HL-60/S4 treated with phorbol 12-myristate 13-acetate at 8.2 ng/mL for 4 days and 3 days (cell line): ENCODE data around the gene RIT2.

Experiments
- in situ Hi-C: fragments of 300-500 bp; cut with MboI; formaldehyde crosslinking; loops from 2 replicates; pipeline ENCODE4 v1.15.0; 2022; ENCODE audit warnings: low sequenced_read_pairs

Gene RIT2

DNA sequence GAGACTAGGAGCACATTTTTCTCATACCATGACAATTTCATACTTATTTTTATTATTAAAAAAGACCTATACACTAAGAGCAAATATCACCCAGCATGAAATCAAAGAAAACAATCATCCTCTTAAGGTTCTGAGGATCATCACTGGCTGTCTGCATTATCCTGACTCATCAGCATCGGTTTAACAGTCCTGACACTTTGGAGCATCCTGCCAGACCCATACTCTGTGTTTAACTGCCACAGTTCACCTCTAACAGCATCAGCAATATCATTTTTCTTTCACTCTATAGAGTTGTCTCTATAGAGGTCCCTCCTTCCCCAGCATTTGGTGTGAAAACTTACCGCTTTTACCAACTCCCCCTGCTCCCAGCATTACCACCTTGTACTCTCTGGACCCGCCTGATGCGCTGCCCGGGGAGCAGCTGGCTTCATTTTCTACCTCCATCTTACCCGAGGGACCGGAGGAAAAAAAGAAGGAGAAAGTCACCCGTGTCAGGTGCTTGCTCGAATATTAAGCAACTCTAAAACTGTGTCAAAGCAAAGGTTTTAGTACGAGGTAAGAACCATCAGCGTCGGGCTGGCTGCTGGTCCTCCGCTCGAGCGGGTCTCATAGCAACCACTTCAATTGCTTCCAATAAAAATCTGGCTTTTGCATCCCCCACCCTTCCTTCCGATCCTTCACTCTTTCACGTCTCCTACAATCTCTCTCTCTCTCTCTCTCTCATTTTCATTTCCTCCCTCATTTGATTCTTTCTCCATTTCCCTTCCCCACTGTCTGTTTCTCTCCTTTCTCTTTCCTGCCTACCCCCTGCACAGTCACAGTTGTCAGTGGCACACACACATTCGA lies at the start of gene RIT2:
RIT2 (minus strand) TSS at position 610 of the 846 bp plus-strand sequence.
- in situ Hi-C loops: no loop called here

DNA sequence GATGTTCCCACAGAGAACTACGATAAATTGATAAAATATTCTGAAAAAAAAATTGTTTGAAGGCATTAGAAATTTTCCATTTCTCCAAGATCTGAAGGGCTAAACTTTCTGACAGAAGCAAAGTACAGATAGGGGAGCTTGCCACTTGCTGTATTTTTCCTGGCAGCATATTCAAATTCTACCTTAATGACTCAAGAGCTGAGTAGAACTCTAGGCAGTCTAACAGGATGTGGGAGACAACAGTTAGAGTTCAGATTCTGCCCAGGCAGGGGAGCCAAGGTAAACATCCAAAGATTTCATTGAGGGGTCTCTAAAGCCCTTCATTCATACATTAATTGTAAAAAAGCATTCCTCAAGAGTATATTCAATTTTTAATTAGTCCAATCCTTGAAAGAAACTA lies 46.0 kb upstream of the RIT2 start:
- in situ Hi-C loops: no loop called here

DNA sequence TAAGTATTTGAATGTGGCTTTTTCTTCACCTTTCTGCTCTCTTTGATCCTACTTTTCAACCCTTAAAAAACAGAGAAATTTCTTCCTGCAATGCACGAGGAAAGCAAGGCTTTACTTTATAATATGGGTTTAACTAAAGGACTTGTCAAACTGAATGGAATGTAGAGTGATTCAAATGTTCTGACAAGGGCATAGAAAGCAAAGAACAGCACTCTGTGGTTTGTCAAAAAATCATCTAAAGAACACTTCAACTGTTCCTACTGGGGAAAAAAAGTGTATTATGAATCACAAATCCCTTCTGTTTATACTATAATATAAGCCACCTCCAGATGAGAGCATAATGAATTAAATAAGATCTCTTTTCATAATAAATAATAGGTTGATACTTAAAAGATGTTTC lies 45.0 kb upstream of the RIT2 start:
- in situ Hi-C loops: no loop called here

DNA sequence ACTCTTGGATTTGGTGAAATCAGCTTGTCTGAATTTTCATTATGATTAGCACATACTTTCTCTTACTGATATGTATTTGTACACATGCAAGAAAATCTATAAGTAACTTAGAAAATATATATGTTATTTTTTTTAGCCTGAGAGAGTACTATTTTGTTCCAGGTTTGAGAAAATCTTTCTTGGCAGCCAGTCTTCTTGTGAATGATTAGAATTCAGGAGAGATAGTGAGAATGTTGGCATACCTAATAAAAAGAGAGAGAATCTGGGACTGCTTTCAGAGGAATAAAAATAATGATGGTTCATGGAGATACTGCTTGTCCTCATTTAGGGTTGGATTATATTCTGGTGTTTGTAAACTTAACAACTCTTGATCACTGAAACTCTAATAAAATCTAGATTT lies 44.4 kb upstream of the RIT2 start:
- in situ Hi-C loops: no loop called here

DNA sequence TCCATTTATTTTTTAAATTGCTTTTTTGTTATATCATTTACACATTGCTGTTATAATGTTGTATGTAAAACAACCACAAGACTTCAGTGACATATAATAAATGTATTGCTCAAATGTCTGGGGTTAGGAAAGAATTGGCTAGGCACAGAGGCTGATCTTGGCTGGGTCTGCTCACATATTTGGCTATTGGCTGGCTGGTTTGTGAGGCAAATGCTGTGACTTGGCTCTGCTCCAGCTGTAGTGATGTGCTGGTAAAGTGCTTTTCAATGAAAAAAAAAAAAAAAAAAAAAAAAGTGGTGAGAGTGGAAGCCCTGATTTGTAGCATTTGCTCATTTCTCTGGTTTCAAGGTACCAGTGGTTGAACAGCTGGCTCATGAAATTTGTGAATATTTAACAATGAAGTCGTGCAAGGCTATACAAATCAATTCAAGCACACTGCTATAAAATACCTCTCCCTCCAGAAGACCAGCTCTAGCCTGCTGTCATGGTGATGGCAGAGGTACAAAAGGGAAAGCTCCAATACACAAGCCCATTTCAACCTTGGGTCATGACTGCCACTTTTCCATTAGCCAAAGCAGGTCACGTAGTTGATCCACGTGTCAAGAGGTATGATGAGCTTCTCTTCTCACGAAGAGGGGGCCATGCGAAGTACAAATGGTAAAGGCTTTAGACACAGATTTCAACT lies 43.7 kb upstream of the RIT2 start:
- in situ Hi-C loops: no loop called here

DNA sequence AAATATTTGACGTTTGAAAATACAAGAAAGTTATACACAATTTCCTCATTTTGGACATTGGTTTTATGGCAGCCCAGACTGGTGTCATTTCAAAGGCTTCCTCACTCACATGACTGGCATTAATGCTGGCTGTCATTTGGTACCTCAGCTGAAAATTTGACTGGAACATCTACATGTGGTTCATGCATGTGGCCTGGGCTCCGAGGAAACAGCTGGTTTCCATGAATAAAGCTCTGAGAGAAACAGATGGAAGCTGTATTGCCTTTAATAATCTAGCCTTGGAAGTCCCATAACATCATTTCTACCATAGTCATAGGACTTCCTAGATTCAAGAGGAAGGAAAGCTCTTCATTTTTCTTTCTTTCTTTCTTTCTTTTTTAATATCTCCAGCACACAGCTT lies 42.9 kb upstream of the RIT2 start:
- in situ Hi-C loops: no loop called here

DNA sequence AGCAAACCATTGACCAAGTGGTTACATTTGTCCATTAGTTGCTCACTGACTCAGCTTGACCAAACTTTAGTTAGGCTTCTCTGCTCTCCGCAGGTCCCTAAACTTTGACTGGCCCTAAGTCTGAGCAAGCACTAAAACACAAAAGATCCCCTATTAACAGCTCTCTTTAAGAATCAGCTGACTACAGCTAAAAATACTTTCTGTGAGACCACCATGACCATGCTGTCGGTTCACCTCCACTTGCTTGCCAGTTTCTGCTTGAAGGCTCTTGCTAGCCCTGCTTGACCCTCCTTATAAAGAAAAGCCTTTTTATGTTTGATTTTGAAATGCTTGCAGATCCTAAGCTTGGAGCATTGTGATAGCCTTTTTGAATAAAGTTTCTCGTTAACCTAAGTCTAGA lies 40.4 kb upstream of the RIT2 start:
- in situ Hi-C loops: no loop called here

DNA sequence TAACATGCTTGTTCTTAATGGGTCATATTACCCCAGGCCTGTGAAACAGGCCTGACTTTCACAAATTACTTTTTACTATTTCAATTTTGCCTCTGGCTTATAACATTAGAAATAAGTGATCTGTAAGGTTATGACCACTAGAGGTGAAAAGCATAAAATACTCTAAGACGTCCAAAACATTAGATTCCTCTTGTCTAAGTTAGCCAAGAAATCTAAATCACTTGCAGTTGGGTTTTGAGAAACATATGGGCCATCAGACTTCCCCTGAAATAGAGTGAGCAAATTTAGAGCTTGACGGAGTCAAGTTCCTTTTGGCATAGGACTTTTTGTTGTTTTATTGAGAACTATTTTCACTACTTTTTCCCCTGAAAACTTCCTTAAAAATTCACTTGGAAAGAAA lies 32.7 kb upstream of the RIT2 start:
- in situ Hi-C loops: no loop called here

DNA sequence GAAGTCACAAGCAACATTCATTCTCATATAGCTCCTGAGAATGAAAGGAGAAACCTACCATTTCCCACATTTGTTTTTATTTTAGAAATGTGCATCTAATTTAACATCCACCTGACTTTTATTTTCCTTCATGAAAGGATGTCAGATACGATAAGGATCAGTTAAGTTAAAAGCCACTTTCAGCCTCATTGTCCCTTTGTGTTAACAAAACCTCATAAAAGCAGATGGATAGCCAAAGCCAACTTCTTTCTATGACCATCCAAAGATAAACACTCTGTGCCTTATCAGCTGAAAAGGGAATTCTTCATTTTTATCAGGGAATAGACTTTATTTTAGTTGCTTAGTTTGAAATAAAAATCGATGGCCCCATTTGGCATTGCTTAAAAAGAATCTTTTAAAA lies 25.7 kb upstream of the RIT2 start:
- in situ Hi-C loops: no loop called here

DNA sequence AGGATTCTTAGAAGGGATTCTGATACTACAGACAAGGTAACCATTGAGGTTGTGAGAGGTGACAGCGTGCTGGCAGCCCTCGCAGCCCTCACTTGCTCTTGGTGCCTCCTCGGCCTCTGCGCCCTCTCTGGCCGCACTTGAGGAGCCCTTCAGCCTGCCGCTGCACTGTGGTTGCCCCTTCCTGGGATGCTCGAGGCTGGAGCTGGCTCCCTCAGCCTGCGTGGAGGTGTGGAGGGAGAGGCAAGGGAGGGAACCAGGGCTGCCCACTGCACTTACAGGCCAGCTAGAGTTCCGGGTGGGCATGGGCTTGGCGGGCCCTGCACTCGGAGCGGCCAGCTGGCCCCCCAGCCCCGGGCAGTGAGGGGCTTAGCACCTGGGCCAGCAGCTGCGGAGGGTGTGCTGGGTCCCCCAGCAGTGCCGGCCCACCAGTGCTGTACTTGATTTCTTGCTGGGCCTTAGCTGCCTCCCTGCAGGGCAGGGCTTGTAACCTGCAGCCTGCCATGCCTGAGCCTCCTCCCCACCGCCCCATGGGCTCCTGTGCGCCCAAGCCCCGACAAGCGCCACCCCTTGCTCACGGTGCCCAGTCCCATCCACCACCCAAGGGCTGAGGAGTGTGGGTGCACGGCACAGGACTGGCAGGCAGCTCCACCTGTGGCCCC lies 23.9 kb upstream of the RIT2 start:
- in situ Hi-C loops: no loop called here

DNA sequence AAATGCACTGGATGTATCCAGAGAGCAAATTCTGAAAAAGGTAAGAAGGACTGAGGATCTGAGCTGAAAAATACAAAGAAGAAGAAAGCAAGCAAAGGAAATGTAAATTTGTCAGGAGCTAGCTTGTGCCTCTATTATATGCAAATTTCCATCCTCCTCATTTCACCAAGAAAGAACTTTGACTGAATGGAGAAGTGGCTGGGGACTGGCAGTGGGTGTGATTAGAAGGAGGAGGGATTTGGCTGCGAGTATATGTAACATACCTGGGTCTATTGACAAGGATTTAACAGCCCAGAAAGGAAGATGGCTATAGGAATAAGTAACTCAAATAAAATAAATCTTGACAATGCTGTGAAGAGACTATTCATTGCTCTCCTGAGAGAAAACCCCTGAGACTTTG lies 19.4 kb upstream of the RIT2 start:
- in situ Hi-C loops: no loop called here

DNA sequence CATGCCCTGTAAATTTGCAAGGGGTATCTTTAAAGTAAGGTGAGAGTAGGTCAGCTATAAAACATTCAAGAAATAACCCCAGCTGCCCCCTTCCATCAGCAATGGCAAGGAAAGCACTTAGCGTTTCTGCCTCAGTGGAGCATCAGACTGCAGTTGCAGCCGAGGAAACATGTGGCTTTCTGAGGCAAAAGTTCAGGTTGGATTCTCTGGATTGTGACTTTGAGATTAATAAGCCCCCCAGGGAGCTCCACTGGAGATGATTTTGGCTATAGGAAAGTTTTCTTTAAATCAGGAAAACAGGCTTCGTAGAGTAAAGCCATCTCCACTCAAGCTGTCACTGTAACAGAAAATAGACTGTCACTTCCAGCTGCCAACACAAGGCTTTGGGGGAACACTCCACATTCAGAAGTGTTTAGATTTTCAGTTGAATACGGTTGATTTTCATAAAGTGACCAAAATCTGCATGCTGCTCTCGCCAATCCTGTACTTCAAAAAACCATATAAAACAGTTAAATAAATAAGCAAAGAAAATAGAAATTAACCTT lies 15.3 kb upstream of the RIT2 start:
- in situ Hi-C loops: no loop called here

DNA sequence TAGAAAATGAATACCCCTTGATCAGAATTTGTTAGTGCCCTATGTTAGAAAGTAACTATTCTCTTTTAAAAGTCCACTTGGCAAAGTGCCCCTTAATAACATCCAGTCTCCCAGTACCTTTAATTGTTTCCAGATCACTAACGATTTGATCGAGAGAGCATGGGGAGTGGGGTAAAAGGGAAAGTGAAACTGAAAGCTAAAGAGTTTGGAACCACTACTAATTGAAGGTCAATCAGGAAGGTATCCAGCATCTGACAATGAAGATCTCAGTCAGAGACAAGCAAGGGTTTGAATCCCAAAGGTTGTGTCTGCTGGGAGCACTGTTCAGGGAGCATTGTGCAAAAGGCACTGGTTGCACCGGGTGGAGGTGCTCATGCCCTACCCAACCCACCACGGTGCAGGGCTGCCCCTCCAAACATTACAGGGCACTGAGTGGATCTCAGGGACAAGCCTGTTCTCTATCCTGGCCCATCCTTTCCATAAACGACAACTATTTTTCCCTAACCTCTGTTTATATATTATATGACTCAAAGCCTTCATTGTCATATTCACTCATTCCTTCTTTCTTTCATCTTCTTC lies 14.6 kb upstream of the RIT2 start:
- in situ Hi-C loops: no loop called here

DNA sequence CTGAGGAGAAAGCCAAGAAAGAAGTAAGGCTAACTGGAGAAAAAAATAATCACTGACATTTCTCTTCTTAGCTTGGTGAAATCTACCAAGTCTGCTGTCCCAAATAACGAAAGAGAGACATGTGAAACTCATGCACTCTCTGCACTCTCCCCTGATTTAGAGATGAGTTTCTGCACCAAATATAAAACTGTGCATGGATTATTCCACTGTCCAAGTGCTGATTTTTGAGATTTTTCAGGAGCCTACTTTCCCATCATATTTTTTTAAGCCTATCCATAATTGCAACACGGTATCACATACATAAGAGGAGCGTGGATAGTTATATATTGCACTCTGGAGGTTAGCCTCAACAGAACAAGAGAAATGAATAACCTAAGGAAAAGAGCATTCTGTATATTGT lies 10.0 kb upstream of the RIT2 start:
- in situ Hi-C loops: no loop called here

DNA sequence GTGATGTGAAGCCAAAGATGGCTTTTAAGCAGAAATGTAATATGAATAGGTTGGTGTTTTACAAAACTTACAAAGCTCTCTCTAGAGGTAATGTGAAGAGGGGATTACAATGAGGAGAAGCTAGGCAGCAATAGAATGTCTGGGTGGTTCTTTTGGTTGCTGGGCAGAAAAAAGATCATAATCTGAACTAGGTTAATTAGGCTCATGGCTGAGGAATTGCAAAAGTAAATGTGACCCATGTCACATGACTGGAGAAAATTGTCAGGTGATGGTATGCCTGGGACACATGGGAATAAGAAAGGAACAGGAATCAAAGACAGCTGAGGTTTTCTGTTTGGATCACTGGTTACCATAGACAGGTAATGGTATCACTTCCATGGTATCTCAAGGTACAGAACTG lies 7.5 kb upstream of the RIT2 start:
- in situ Hi-C loops: no loop called here

DNA sequence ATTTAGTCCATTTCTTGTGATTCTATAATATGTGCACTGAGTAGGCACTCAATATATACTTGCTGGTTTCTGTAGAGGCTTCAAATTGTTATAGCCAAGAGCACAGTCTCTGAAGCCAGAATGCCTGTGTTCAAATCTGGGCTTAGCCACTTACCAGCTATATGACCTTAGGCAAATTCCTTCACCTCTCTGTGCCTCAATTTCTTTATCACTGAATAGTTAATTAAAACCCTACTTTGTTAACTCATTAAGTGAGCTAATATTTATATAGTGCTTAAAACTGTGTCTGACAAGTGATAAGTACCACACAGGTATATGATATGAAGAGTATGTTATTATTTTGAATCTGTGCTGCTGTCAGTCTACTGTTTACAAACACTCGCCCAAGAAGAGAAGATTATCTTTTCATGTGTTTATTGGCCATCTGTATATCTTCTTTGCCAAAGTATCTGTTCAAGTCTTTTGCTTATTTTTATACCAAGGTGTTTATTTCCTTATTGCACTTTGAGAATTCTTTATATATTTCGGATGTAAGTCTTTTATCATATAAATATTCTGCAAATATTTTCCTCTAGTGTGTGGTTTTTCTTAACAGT lies 1.3 kb upstream of the RIT2 start:
- in situ Hi-C loops: no loop called here

DNA sequence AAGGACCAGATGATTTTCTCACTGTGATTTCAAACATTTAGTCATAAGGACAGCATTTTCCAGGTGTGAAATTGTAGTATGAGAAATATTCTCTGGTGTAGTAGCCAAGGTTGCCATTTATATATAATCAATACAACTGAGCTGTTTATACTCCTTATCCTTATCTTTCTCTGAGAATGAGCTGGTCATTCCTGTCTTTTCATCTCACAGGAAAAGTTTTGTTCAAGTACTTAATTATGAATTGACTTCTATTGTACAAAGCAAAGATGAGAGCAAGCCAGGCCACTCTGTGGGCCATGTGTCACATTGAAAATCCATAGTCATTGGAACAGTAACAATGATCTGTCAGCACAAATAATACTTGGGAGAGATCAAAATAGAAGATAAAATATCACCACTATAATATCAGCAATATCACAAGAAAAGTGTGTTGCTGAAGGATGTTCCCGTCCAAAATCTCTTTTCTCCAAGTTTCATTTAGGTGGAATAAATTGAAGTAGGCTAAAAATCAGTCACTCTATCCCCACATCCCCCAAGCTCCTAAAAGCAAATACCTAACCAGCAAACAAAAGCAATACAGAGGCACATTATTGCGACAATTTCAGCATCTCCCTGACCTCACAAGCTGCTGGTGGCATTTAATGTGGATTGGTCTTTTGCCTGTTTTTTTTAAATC lies 2.1 kb downstream of the RIT2 start:
- in situ Hi-C loops: no loop called here

DNA sequence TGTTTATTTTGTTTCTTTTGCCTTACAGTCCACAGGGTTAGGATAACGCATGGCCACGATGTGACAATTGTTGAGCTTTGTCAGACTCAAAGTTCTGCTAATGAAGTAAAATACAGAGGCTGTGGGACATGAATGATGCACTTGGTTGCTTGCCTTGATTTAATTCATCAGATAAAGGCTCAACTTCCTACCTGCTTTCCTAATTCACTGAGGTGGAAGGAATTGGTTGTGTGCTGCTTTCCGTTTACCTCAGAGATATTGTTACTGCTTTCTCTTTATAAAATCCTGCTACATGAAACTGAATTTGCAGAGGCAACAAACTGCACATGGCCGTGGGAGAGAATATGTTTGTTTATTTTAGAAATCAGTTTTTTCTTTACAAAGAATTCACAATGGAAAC lies 6.6 kb downstream of the RIT2 start:
- in situ Hi-C loops: no loop called here

DNA sequence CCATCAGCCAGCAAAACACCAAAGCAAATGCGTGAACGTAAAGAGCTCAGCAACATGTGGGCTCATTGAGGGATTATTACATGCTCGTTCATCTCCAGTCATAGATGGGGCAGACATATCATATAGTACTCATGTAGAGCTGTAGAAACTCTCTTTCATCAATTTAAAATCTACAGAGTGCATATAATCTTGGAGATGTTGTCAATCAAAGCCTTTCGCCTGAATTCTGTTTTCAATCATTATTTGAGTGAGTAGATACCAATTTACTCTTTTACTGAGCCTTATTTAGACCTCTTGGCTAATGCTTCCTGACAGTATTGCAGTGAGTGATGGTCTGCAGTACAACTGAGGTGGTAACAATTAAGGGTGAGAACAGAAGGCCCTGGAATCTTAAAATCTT lies 7.0 kb downstream of the RIT2 start:
- in situ Hi-C loops: no loop called here

DNA sequence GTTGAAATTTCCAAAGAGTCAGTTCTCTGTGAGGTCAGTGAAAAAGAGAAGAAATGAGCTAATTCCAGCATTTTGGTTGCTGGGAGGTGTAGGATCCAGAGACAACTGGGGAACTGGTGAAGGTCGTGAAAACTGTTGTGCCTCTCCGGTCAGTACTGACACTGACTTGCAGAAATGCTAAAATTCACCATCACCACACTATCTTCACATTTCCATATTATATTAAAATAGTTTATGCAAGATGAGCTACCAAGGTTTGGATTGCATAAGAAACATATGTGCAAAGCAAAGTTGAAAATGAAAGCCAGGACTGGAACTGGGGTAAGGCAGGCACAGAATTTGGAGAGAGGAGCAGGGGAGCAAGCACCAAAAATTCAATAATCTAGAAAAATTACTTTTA lies 21.8 kb downstream of the RIT2 start:
- in situ Hi-C loops: no loop called here
